Measurements from ENCODE around the gene CLPTM1.
A peak's percentile ranks its signal among the peaks of the same experiment; 100 is the strongest.

Gene CLPTM1

DNA sequence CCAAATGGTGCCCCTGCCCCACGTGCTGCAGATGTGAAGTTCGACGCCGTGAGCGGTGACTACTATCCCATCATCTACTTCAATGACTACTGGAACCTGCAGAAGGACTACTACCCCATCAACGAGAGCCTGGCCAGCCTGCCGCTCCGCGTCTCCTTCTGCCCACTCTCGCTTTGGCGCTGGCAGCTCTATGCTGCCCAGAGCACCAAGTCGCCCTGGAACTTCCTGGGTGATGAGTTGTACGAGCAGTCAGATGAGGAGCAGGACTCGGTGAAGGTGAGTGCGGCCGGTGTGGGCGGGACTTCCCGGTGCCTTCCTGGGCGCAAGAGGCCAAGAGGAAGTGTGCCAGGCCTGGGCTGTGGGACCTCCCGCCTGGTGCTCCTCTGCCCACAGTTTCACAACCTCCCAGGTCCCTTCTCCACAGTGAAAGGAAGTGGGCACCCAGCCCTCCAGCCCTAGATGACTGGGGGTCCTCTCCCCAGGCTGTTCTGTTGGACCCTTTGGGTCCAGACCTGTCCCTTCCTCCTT lies 32.0 kb downstream of the CLPTM1 start:
- no peak overlapping the region for H3K4me3 ChIP-seq (ENCODE audit: low read length)
- no peak overlapping the region for H3K4me2 ChIP-seq (ENCODE audit: low read length)
- H3K79me1 ChIP-seq (ENCODE audit: low read length): no peaks in the 10 kb centered on the region
- H3K4ac ChIP-seq (ENCODE audit: low read depth, low read length): no peak overlapping the region
- H2BK120ac ChIP-seq (ENCODE audit: low read depth, low read length): no peak overlapping the region
- H3K56ac ChIP-seq (ENCODE audit: low read length): no peak overlapping the region
- no peak overlapping the region for H2BK5ac ChIP-seq (ENCODE audit: low read length)
- no peak for DNase-seq
- no peak overlapping the region for H4K8ac ChIP-seq (ENCODE audit: low read depth, low read length)
- no peak overlapping the region for H3K23ac ChIP-seq (ENCODE audit: low read length)
- H3K9ac ChIP-seq (ENCODE audit: low read length): no peak overlapping the region
- H3K27ac ChIP-seq (ENCODE audit: low read depth, low read length): no peak overlapping the region
- H3K27me3 ChIP-seq (ENCODE audit: insufficient read depth, low read length, poor library complexity): no peaks in the 10 kb centered on the region
- no peak overlapping the region for H4K5ac ChIP-seq (ENCODE audit: low read length)
- H2BK15ac ChIP-seq (replicated peaks; ENCODE audit: low read depth): no peak overlapping the region
- no peak overlapping the region for H3K18ac ChIP-seq (ENCODE audit: low read length)
- H3K36me3 ChIP-seq (ENCODE audit: control insufficient read depth, insufficient read depth, low read length): no peaks in the 10 kb centered on the region
- no peak overlapping the region for H2AK5ac ChIP-seq (ENCODE audit: low read length)
- no peaks in the 10 kb centered on the region for H3K4me1 ChIP-seq (ENCODE audit: control insufficient read depth, low read depth, low read length)
- WGBS (ENCODE audit: extremely low coverage, insufficient coverage, low lambda C conversion rate): no CpG with 5 or more reads among the region's 20 CpGs
- H3K79me2 ChIP-seq (ENCODE audit: control insufficient read depth, insufficient read depth, low read length): no peaks in the 10 kb centered on the region

DNA sequence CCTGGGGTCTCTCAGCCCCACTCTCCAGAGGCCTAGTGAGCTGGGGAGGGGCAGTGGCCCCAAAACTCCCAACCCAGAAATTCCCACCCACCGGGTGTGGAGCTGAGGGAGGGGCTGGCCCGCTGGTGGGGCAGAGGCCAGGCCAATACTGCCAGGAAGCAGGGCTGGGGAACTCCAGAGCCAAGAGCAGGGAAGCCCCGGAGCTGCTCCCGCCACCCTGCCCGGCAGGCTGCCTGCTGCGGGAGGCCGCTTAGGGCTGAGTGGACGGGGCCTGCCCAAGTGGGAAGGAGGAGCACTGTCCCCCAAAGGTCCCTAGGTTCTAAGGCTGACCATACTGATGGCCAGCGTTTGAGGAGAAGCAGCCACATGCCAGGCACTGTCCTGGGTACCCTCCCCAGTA lies 33.1 kb downstream of the CLPTM1 start:
- no peak overlapping the region for H3K23ac ChIP-seq (ENCODE audit: low read length)
- no peak overlapping the region for H2BK5ac ChIP-seq (ENCODE audit: low read length)
- no peak overlapping the region for H3K4me2 ChIP-seq (ENCODE audit: low read length)
- no peak overlapping the region for H3K4me3 ChIP-seq (ENCODE audit: low read length)
- no peak overlapping the region for H3K9ac ChIP-seq (ENCODE audit: low read length)
- no peak overlapping the region for H2BK15ac ChIP-seq (replicated peaks; ENCODE audit: low read depth)
- H2AK5ac ChIP-seq (ENCODE audit: low read length): no peak overlapping the region
- no peaks in the 10 kb centered on the region for H3K36me3 ChIP-seq (ENCODE audit: control insufficient read depth, insufficient read depth, low read length)
- H4K8ac ChIP-seq (ENCODE audit: low read depth, low read length): no peak overlapping the region
- no peak overlapping the region for H3K56ac ChIP-seq (ENCODE audit: low read length)
- DNase-seq: no peak
- H3K4ac ChIP-seq (ENCODE audit: low read depth, low read length): no peak overlapping the region
- no peaks in the 10 kb centered on the region for H3K4me1 ChIP-seq (ENCODE audit: control insufficient read depth, low read depth, low read length)
- no peaks in the 10 kb centered on the region for H3K27me3 ChIP-seq (ENCODE audit: insufficient read depth, low read length, poor library complexity)
- no CpG with 5 or more reads among the region's 9 CpGs for WGBS (ENCODE audit: extremely low coverage, insufficient coverage, low lambda C conversion rate)
- no peak overlapping the region for H3K27ac ChIP-seq (ENCODE audit: low read depth, low read length)
- no peaks in the 10 kb centered on the region for H3K79me1 ChIP-seq (ENCODE audit: low read length)
- H4K5ac ChIP-seq (ENCODE audit: low read length): no peak overlapping the region
- no peak overlapping the region for H3K18ac ChIP-seq (ENCODE audit: low read length)
- H2BK120ac ChIP-seq (ENCODE audit: low read depth, low read length): no peak overlapping the region
- H3K79me2 ChIP-seq (ENCODE audit: control insufficient read depth, insufficient read depth, low read length): no peaks in the 10 kb centered on the region

- Histone ChIP-seq H3K4me2 (ENCODE audit: low read length) (no peak overlapping the region), H2BK120ac (ENCODE audit: low read depth, low read length) (no peak overlapping the region), H3K4me3 (ENCODE audit: low read length) (no peak overlapping the region), H2BK15ac (replicated peaks; ENCODE audit: low read depth) (no peak overlapping the region), H3K27ac (ENCODE audit: low read depth, low read length) (no peak overlapping the region), H3K27me3 (ENCODE audit: insufficient read depth, low read length, poor library complexity) (no peaks in the 10 kb centered on the region), H3K23ac (ENCODE audit: low read length) (no peak overlapping the region), H2AK5ac (ENCODE audit: low read length) (no peak overlapping the region), H3K18ac (ENCODE audit: low read length) (no peak overlapping the region), H3K9ac (ENCODE audit: low read length) (no peak overlapping the region), H4K5ac (ENCODE audit: low read length) (no peak overlapping the region), H3K56ac (ENCODE audit: low read length) (no peak overlapping the region), H3K79me1 (ENCODE audit: low read length) (no peaks in the 10 kb centered on the region), H3K4ac (ENCODE audit: low read depth, low read length) (no peak overlapping the region), H4K8ac (ENCODE audit: low read depth, low read length) (no peak overlapping the region), H3K4me1 (ENCODE audit: control insufficient read depth, low read depth, low read length) (no peaks in the 10 kb centered on the region), H2BK5ac (ENCODE audit: low read length) (no peak overlapping the region), H3K36me3 (ENCODE audit: control insufficient read depth, insufficient read depth, low read length) (no peaks in the 10 kb centered on the region), H3K79me2 (ENCODE audit: control insufficient read depth, insufficient read depth, low read length) (no peaks in the 10 kb centered on the region)
- DNase-seq: peak; percentile 66
- no CpG with 5 or more reads among the region's 15 CpGs for WGBS (ENCODE audit: extremely low coverage, insufficient coverage, low lambda C conversion rate)
These were observed 33.8 kb downstream of the CLPTM1 start for GRCh38 chr19:44988896-44989556.

DNA sequence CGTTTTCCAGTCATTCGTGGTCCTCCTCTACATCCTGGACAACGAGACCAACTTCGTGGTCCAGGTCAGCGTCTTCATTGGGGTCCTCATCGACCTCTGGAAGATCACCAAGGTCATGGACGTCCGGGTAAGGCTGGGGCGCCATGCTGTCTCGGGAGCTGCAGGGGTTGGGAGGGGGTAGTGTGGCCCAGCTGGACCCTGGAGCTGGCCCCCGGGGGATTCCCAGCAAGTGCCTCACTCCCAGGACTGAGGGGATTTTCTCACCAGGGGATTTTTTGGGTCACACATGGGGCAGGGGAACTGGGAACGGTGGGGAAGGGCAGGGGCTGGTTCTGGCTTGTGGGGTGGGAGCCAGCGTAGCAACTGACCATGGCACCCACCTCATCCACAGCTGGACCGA lies 35.3 kb downstream of the CLPTM1 start:
- DNase-seq: no peak
- H3K4ac ChIP-seq (ENCODE audit: low read depth, low read length): no peak overlapping the region
- no peaks in the 10 kb centered on the region for H3K79me1 ChIP-seq (ENCODE audit: low read length)
- H4K5ac ChIP-seq (ENCODE audit: low read length): no peak overlapping the region
- no peaks in the 10 kb centered on the region for H3K79me2 ChIP-seq (ENCODE audit: control insufficient read depth, insufficient read depth, low read length)
- WGBS (ENCODE audit: extremely low coverage, insufficient coverage, low lambda C conversion rate): no CpG with 5 or more reads among the region's 14 CpGs
- no peaks in the 10 kb centered on the region for H3K27me3 ChIP-seq (ENCODE audit: insufficient read depth, low read length, poor library complexity)
- no peaks in the 10 kb centered on the region for H3K4me1 ChIP-seq (ENCODE audit: control insufficient read depth, low read depth, low read length)
- H4K8ac ChIP-seq (ENCODE audit: low read depth, low read length): no peak overlapping the region
- H3K23ac ChIP-seq (ENCODE audit: low read length): no peak overlapping the region
- H3K4me3 ChIP-seq (ENCODE audit: low read length): no peak overlapping the region
- H2BK5ac ChIP-seq (ENCODE audit: low read length): no peak overlapping the region
- no peak overlapping the region for H3K27ac ChIP-seq (ENCODE audit: low read depth, low read length)
- no peaks in the 10 kb centered on the region for H3K36me3 ChIP-seq (ENCODE audit: control insufficient read depth, insufficient read depth, low read length)
- no peak overlapping the region for H3K9ac ChIP-seq (ENCODE audit: low read length)
- H2BK120ac ChIP-seq (ENCODE audit: low read depth, low read length): no peak overlapping the region
- H3K18ac ChIP-seq (ENCODE audit: low read length): no peak overlapping the region
- no peak overlapping the region for H3K56ac ChIP-seq (ENCODE audit: low read length)
- H2AK5ac ChIP-seq (ENCODE audit: low read length): no peak overlapping the region
- H2BK15ac ChIP-seq (replicated peaks; ENCODE audit: low read depth): no peak overlapping the region
- H3K4me2 ChIP-seq (ENCODE audit: low read length): no peak overlapping the region

DNA sequence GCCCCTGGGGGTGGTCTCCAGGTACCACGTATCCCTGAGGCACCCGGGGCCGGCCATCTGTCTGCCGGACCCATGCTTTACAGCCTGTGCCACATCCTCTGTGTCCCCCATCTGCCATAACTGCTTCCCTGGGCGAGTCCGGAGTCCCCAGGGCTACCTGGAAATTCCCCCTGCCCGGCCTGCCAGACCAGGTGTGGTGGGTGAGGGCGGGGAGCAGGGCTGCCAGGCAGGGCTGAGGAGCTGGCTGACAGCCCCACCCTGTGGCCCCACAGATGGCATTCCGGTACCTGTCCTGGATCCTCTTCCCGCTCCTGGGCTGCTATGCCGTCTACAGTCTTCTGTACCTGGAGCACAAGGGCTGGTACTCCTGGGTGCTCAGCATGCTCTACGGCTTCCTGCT lies 35.8 kb downstream of the CLPTM1 start:
- DNase-seq: no peak
- Histone ChIP-seq H3K4ac (ENCODE audit: low read depth, low read length) (no peak overlapping the region), H3K27me3 (ENCODE audit: insufficient read depth, low read length, poor library complexity) (no peaks in the 10 kb centered on the region), H3K79me1 (ENCODE audit: low read length) (no peaks in the 10 kb centered on the region), H4K8ac (ENCODE audit: low read depth, low read length) (no peak overlapping the region), H3K27ac (ENCODE audit: low read depth, low read length) (no peak overlapping the region), H3K36me3 (ENCODE audit: control insufficient read depth, insufficient read depth, low read length) (no peaks in the 10 kb centered on the region), H3K4me3 (ENCODE audit: low read length) (no peak overlapping the region), H2BK5ac (ENCODE audit: low read length) (no peak overlapping the region), H3K79me2 (ENCODE audit: control insufficient read depth, insufficient read depth, low read length) (no peaks in the 10 kb centered on the region), H3K9ac (ENCODE audit: low read length) (no peak overlapping the region), H3K23ac (ENCODE audit: low read length) (no peak overlapping the region), H2BK15ac (replicated peaks; ENCODE audit: low read depth) (no peak overlapping the region), H4K5ac (ENCODE audit: low read length) (no peak overlapping the region), H2AK5ac (ENCODE audit: low read length) (no peak overlapping the region), H2BK120ac (ENCODE audit: low read depth, low read length) (no peak overlapping the region), H3K4me2 (ENCODE audit: low read length) (no peak overlapping the region), H3K4me1 (ENCODE audit: control insufficient read depth, low read depth, low read length) (no peaks in the 10 kb centered on the region), H3K18ac (ENCODE audit: low read length) (no peak overlapping the region), H3K56ac (ENCODE audit: low read length) (no peak overlapping the region)
- no CpG with 5 or more reads among the region's 12 CpGs for WGBS (ENCODE audit: extremely low coverage, insufficient coverage, low lambda C conversion rate)

All from mesendoderm (in vitro differentiated cells).